ENCODE data around the gene MYO9B.
"Not testable (repeated sequence)": the region's sequence is repeated elsewhere in the genome, so short reads cannot be mapped to it uniquely, and the experiment has no call there.

The MYO9B gene

GRCh38 chr19:17158584-17158983 is 83.0 kb downstream of the MYO9B start:
- no peak for TF ChIP-seq CTCF (IDR thresholded peaks at IDR 0.05; ENCODE audit: insufficient read depth, low read depth, low read length, missing control alignments)
- no peak for DNase-seq (ENCODE audit: low read depth)

GRCh38 chr19:17159466-17160393 is 84.2 kb downstream of the MYO9B start:
- DNase-seq (ENCODE audit: low read depth): peak; percentile 44
- no peak overlapping the region for H3K4me3 ChIP-seq (ENCODE audit: low read depth, low read length)
- no peak for TF ChIP-seq CTCF (IDR thresholded peaks at IDR 0.05; ENCODE audit: insufficient read depth, low read depth, low read length, missing control alignments)

More at GRCh38 chr19:17158584-17158983, 83.0 kb downstream of the MYO9B start:
- no peak overlapping the region for H3K4me3 ChIP-seq (ENCODE audit: low read depth, low read length)

GRCh38 chr19:17160908-17161307 is 85.3 kb downstream of the MYO9B start:
- no peak overlapping the region for H3K4me3 ChIP-seq (ENCODE audit: low read depth, low read length)
- no peak for TF ChIP-seq CTCF (IDR thresholded peaks at IDR 0.05; ENCODE audit: insufficient read depth, low read depth, low read length, missing control alignments)
- no peak for DNase-seq (ENCODE audit: low read depth)

- not testable (repeated sequence) for H3K4me3 ChIP-seq (ENCODE audit: low read depth, low read length); DNase-seq (ENCODE audit: low read depth)
Measured at GRCh38 chr19:17162131-17162530, 86.6 kb downstream of the MYO9B start.

- DNase-seq (ENCODE audit: low read depth): no peak
- H3K4me3 ChIP-seq (ENCODE audit: low read depth, low read length): no peak overlapping the region
- TF ChIP-seq CTCF (IDR thresholded peaks at IDR 0.05; ENCODE audit: insufficient read depth, low read depth, low read length, missing control alignments): no peak
Measured at GRCh38 chr19:17162580-17162979, 87.0 kb downstream of the MYO9B start.

- H3K4me3 ChIP-seq (ENCODE audit: low read depth, low read length): no peak overlapping the region
- DNase-seq (ENCODE audit: low read depth): no peak
- no peak for TF ChIP-seq CTCF (IDR thresholded peaks at IDR 0.05; ENCODE audit: insufficient read depth, low read depth, low read length, missing control alignments)
Measured at GRCh38 chr19:17163652-17164051, 88.1 kb downstream of the MYO9B start.

- no peak overlapping the region for H3K4me3 ChIP-seq (ENCODE audit: low read depth, low read length)
- DNase-seq (ENCODE audit: low read depth): no peak
Measured at GRCh38 chr19:17164639-17165038, 89.1 kb downstream of the MYO9B start.

More at GRCh38 chr19:17164639-17165038, 89.1 kb downstream of the MYO9B start:
- TF ChIP-seq CTCF (IDR thresholded peaks at IDR 0.05; ENCODE audit: insufficient read depth, low read depth, low read length, missing control alignments): no peak

Measured in GM12865 (cell line).